HepG2 (cell line): ENCODE measurements around the gene PCP4L1. TPM values are rescaled to one million over a fixed set of nuclear protein-coding genes. Genes with fewer than 3 reads are reported as not detected.

Source experiments
- BRF2 ChIP-seq: sonication (generic); formaldehyde crosslinking; IDR thresholded peaks from 2 replicates; pipeline ENCODE4 v1.8.1; 2022; ENCODE audit warnings: mild to moderate bottlenecking, missing genetic modification reagents
- DZIP1 ChIP-seq: sonication (generic); formaldehyde crosslinking; IDR thresholded peaks from 2 replicates; pipeline ENCODE4 v1.5.0; 2020; ENCODE audit warnings: mild to moderate bottlenecking, missing genetic modification reagents
- FUBP1 ChIP-seq: sonication (generic); formaldehyde crosslinking; IDR thresholded peaks from 2 replicates; pipeline ENCODE4 v1.5.1; 2020; ENCODE audit warnings: missing genetic modification reagents, mild to moderate bottlenecking, borderline replicate concordance
- GRHL1 ChIP-seq: sonication (generic); formaldehyde crosslinking; conservative IDR thresholded peaks from 2 replicates; pipeline ENCODE4 v1.8.0; 2022; ENCODE audit warnings: missing genetic modification reagents
- HINFP ChIP-seq: sonication (generic); formaldehyde crosslinking; IDR thresholded peaks from 2 replicates; pipeline ENCODE4 v1.4.0; 2020; ENCODE audit warnings: low read depth, mild to moderate bottlenecking, missing genetic modification reagents
- HNF1B ChIP-seq: sonication (generic); formaldehyde crosslinking; IDR thresholded peaks from 2 replicates; pipeline ENCODE4 v1.5.1; 2020; ENCODE audit warnings: mild to moderate bottlenecking, moderate library complexity, missing genetic modification reagents
- POLR2A ChIP-seq, 2 experiments: IDR thresholded peaks; 2 replicates each; pipeline ENCODE4 v1.6.1; 2011; ENCODE audit warnings: low read depth in 2 of 2, low read length in 2 of 2, mild to moderate bottlenecking in 1 of 2, moderate library complexity in 1 of 2; ENCODE audit not compliant: insufficient read depth in 1 of 2
- SNAI1 ChIP-seq: sonication (generic); formaldehyde crosslinking; IDR thresholded peaks from 2 replicates; pipeline ENCODE4 v1.5.0; 2020; ENCODE audit warnings: mild to moderate bottlenecking, missing genetic modification reagents, borderline replicate concordance
- SPEN ChIP-seq: sonication (generic); formaldehyde crosslinking; IDR thresholded peaks from 2 replicates; pipeline ENCODE4 v1.5.1; 2020; ENCODE audit warnings: low read depth, mild to moderate bottlenecking, missing genetic modification reagents
- SSRP1 ChIP-seq: IDR thresholded peaks from 2 replicates; pipeline ENCODE4 v1.6.1; 2016; ENCODE audit warnings: control low read depth
- ZBTB37 ChIP-seq: sonication (generic); formaldehyde crosslinking; IDR thresholded peaks from 2 replicates; pipeline ENCODE4 v1.4.0; 2020; ENCODE audit warnings: mild to moderate bottlenecking, missing genetic modification reagents
- ZBTB8A ChIP-seq: sonication (generic); formaldehyde crosslinking; IDR thresholded peaks from 2 replicates; pipeline ENCODE4 v1.4.0; 2020; ENCODE audit warnings: mild to moderate bottlenecking, low read depth, missing genetic modification reagents, borderline replicate concordance
- ZFY ChIP-seq: sonication (generic); formaldehyde crosslinking; IDR thresholded peaks from 2 replicates; pipeline ENCODE4 v1.4.0; 2020; ENCODE audit warnings: missing genetic modification reagents
- ZMAT3 ChIP-seq: sonication (generic); formaldehyde crosslinking; conservative IDR thresholded peaks from 2 replicates; pipeline ENCODE4 v1.7.0; 2021; ENCODE audit warnings: missing genetic modification reagents
- ZNF547 ChIP-seq: sonication (generic); formaldehyde crosslinking; IDR thresholded peaks from 2 replicates; pipeline ENCODE4 v1.5.1; 2020; ENCODE audit warnings: mild to moderate bottlenecking, missing genetic modification reagents
- ZNF552 ChIP-seq: sonication (generic); formaldehyde crosslinking; IDR thresholded peaks from 2 replicates; pipeline ENCODE4 v1.9.0; 2022; ENCODE audit warnings: missing genetic modification reagents, mild to moderate bottlenecking, borderline replicate concordance
- ZNF672 ChIP-seq: sonication (generic); formaldehyde crosslinking; IDR thresholded peaks from 2 replicates; pipeline ENCODE4 v1.8.1; 2022; ENCODE audit warnings: missing genetic modification reagents
- polyA plus RNA-seq, 8 experiments: library from polyadenylated mRNA; depleted of rRNA in 3 of 8; stranded (reverse) in 7 of 8; unstranded in 1 of 8; fragments of >200 nt; fragmentation: Illumina TruSeq in 4 of 8; extraction: Trizol in 4 of 8; gene quantifications; 2 replicates each; pipeline versions ENCODE4 v1.2.1 to v1.2.3, GENCODE V29; 2011 to 2016; ENCODE audit warnings: low read depth in 4 of 8, missing spikeins in 1 of 8, mixed read lengths in 1 of 8; ENCODE audit not compliant: insufficient read depth in 1 of 8
- total RNA-seq, 5 experiments: library from RNA; depleted of rRNA; stranded (reverse); fragments of >200 nt; fragmentation: Illumina TruSeq; extraction: Trizol; gene quantifications; 2 replicates each; pipeline ENCODE4 v1.2.3, GENCODE V29; 2016; ENCODE audit warnings: low read depth in 1 of 5

Gene PCP4L1
- total and polyA plus RNA-seq, 2 of the 13 experiments (the other 11 are each of a cell fraction or from before 2014, with no cell fraction given) = 0.28 TPM; not detected in 1

- no peak for TF ChIP-seq ZBTB37 (CRISPR knock-in tag)
- no peak for TF ChIP-seq ZNF552 (CRISPR knock-in tag)
- 0 out of 2 replicates have a peak, but pooled peaks have one; percentile 12 for TF ChIP-seq SNAI1
- TF ChIP-seq ZFY (CRISPR knock-in tag) = peak; percentile 23
- no peak for TF ChIP-seq BRF2 (CRISPR knock-in tag)
- TF ChIP-seq ZNF547 = no peak
- no peak for TF ChIP-seq ZMAT3 (CRISPR knock-in tag)
- no peak for TF ChIP-seq HNF1B (CRISPR knock-in tag)
- TF ChIP-seq ZNF672 (CRISPR knock-in tag) = no peak
- TF ChIP-seq HINFP (CRISPR knock-in tag) = no peak
- no peak for TF ChIP-seq GRHL1 (CRISPR knock-in tag)
- no peak for TF ChIP-seq FUBP1 (CRISPR knock-in tag)
- no peak for TF ChIP-seq SPEN (CRISPR knock-in tag)
- 0 out of 2 replicates have a peak, but pooled peaks have one; percentile 15 for TF ChIP-seq SSRP1 (CRISPR knock-in tag)
- TF ChIP-seq POLR2A (IDR thresholded peaks at IDR 0.05; ENCODE audit: insufficient read depth in 1 of 2, low read depth in 2 of 2, low read length in 2 of 2) = peak in 1 of 2 experiments; percentile 43; a peak in 1 of 4 replicates
- TF ChIP-seq DZIP1 (CRISPR knock-in tag) = no peak
- no peak for TF ChIP-seq ZBTB8A (CRISPR knock-in tag)
Measured at GRCh38 chr1:161226320-161226711, 32.2 kb upstream of the PCP4L1 start (continued).
